HEK293 (cell line): Measurements from ENCODE around the gene SYNE1.
A peak's percentile ranks its signal among the peaks of the same experiment; 100 is the strongest.

Experiments
- EGR2 ChIP-seq: fragments of 450-650 bp; formaldehyde crosslinking; IDR thresholded peaks from 2 replicates; pipeline ENCODE4 v1.5.1; 2016; ENCODE audit warnings: low read depth, missing biosample characterization, missing genetic modification characterization
- GLI2 ChIP-seq: fragments of 450-650 bp; formaldehyde crosslinking; IDR thresholded peaks from 2 replicates; pipeline ENCODE4; 2017; ENCODE audit warnings: missing biosample characterization, missing genetic modification characterization, low read depth, borderline replicate concordance
- INSM2 ChIP-seq: fragments of 450-650 bp; formaldehyde crosslinking; IDR thresholded peaks from 2 replicates; pipeline ENCODE4 v1.5.1; 2016; ENCODE audit warnings: missing biosample characterization, missing genetic modification characterization
- KLF16 ChIP-seq: fragments of 450-650 bp; formaldehyde crosslinking; IDR thresholded peaks from 2 replicates; pipeline ENCODE4 v1.5.1; 2017; ENCODE audit warnings: missing biosample characterization, missing genetic modification characterization
- ZBTB10 ChIP-seq: fragments of 450-650 bp; formaldehyde crosslinking; IDR thresholded peaks from 2 replicates; pipeline ENCODE4 v1.5.1; 2016; ENCODE audit warnings: missing biosample characterization, missing genetic modification characterization
- ZIC2 ChIP-seq: fragments of 450-650 bp; formaldehyde crosslinking; IDR thresholded peaks from 2 replicates; pipeline ENCODE4 v1.5.1; 2016; ENCODE audit warnings: missing biosample characterization, missing genetic modification characterization
- ZNF112 ChIP-seq: fragments of 450-650 bp; formaldehyde crosslinking; IDR thresholded peaks from 2 replicates; pipeline ENCODE4 v1.5.0; 2017; ENCODE audit warnings: missing biosample characterization, missing genetic modification characterization
- ZNF133 ChIP-seq: fragments of 450-650 bp; formaldehyde crosslinking; IDR thresholded peaks from 2 replicates; pipeline ENCODE4 v1.5.1; 2016; ENCODE audit warnings: missing biosample characterization, missing genetic modification characterization
- ZNF155 ChIP-seq: fragments of 450-650 bp; formaldehyde crosslinking; IDR thresholded peaks from 2 replicates; pipeline ENCODE4 v1.5.1; 2016; ENCODE audit warnings: missing biosample characterization, missing genetic modification characterization
- ZNF169 ChIP-seq: fragments of 450-650 bp; formaldehyde crosslinking; IDR thresholded peaks from 2 replicates; pipeline ENCODE4 v1.5.1; 2016; ENCODE audit warnings: missing biosample characterization, missing genetic modification characterization
- ZNF223 ChIP-seq: fragments of 450-650 bp; formaldehyde crosslinking; IDR thresholded peaks from 2 replicates; pipeline ENCODE4 v1.5.1; 2016; ENCODE audit warnings: missing biosample characterization, missing genetic modification characterization
- ZNF292 ChIP-seq: fragments of 450-650 bp; formaldehyde crosslinking; IDR thresholded peaks from 2 replicates; pipeline ENCODE4 v1.5.1; 2016; ENCODE audit warnings: low read depth, missing biosample characterization, missing genetic modification characterization, borderline replicate concordance
- ZNF324 ChIP-seq: fragments of 450-650 bp; formaldehyde crosslinking; IDR thresholded peaks from 2 replicates; pipeline ENCODE4 v1.5.1; 2016; ENCODE audit warnings: missing biosample characterization, missing genetic modification characterization
- ZNF335 ChIP-seq: fragments of 450-650 bp; formaldehyde crosslinking; conservative IDR thresholded peaks from 2 replicates; pipeline ENCODE4 v1.5.1; 2016; ENCODE audit warnings: missing biosample characterization, missing genetic modification characterization
- ZNF341 ChIP-seq: fragments of 450-650 bp; formaldehyde crosslinking; IDR thresholded peaks from 2 replicates; pipeline ENCODE4; 2016; ENCODE audit warnings: low read depth, missing biosample characterization, missing genetic modification characterization
- ZNF37A ChIP-seq: fragments of 450-650 bp; IDR thresholded peaks from 2 replicates; pipeline ENCODE4 v1.5.1; 2018; ENCODE audit warnings: missing biosample characterization, missing genetic modification characterization
- ZNF391 ChIP-seq: fragments of 450-650 bp; formaldehyde crosslinking; IDR thresholded peaks from 2 replicates; pipeline ENCODE4 v1.5.1; 2016; ENCODE audit warnings: low read depth, missing biosample characterization, missing genetic modification characterization, borderline replicate concordance
- ZNF48 ChIP-seq: fragments of 450-650 bp; formaldehyde crosslinking; IDR thresholded peaks from 2 replicates; pipeline ENCODE4 v1.5.1; 2016; ENCODE audit warnings: missing biosample characterization, missing genetic modification characterization
- ZNF580 ChIP-seq: fragments of 450-650 bp; formaldehyde crosslinking; IDR thresholded peaks from 2 replicates; pipeline ENCODE4 v1.5.1; 2016; ENCODE audit warnings: missing biosample characterization, missing genetic modification characterization
- ZNF626 ChIP-seq: fragments of 450-650 bp; sonication (Bioruptor Pico); formaldehyde crosslinking; IDR thresholded peaks from 2 replicates; pipeline ENCODE4 v1.5.1; 2018; ENCODE audit warnings: missing biosample characterization, missing genetic modification characterization, inconsistent platforms
- ZNF645 ChIP-seq: fragments of 450-650 bp; formaldehyde crosslinking; IDR thresholded peaks from 2 replicates; pipeline ENCODE4; 2016; ENCODE audit warnings: missing biosample characterization, missing genetic modification characterization
- ZNF664 ChIP-seq: fragments of 450-650 bp; formaldehyde crosslinking; IDR thresholded peaks from 2 replicates; pipeline ENCODE4 v1.5.1; 2016; ENCODE audit warnings: missing biosample characterization, missing genetic modification characterization
- ZNF677 ChIP-seq: fragments of 450-650 bp; IDR thresholded peaks from 2 replicates; pipeline ENCODE4 v1.5.0; 2018; ENCODE audit warnings: missing biosample characterization, mild to moderate bottlenecking, missing genetic modification characterization, moderate library complexity
- ZNF704 ChIP-seq: fragments of 450-650 bp; formaldehyde crosslinking; IDR thresholded peaks from 2 replicates; pipeline ENCODE4 v1.5.1; 2016; ENCODE audit warnings: missing biosample characterization, missing genetic modification characterization
- ZSCAN4 ChIP-seq: fragments of 450-650 bp; formaldehyde crosslinking; IDR thresholded peaks from 2 replicates; pipeline ENCODE4 v1.5.1; 2017; ENCODE audit warnings: missing biosample characterization, missing genetic modification characterization
- ZSCAN5A ChIP-seq: fragments of 450-650 bp; formaldehyde crosslinking; IDR thresholded peaks from 2 replicates; pipeline ENCODE4 v1.5.1; 2016; ENCODE audit warnings: missing biosample characterization, missing genetic modification characterization

SYNE1 gene

GRCh38 chr6:152096863-152097496, 540.2 kb downstream of the SYNE1 start (continued):
- TF ChIP-seq ZNF704: no peak
- TF ChIP-seq ZNF223 (tag by site-specific recombination): no peak
- no peak for TF ChIP-seq ZBTB10 (tag by site-specific recombination)
- no peak for TF ChIP-seq KLF16 (tag by site-specific recombination)
- TF ChIP-seq ZNF580 (tag by site-specific recombination): peak; percentile 59; the same call in 1 of the 2 replicates
- TF ChIP-seq ZIC2: 0 out of 2 replicates have a peak, but pooled peaks have one; percentile 11
- TF ChIP-seq ZNF112: no peak
- TF ChIP-seq ZNF391 (tag by site-specific recombination): no peak
- no peak for TF ChIP-seq ZNF677 (tag by site-specific recombination)
- TF ChIP-seq ZNF664 (tag by site-specific recombination): 0 out of 2 replicates have a peak, but pooled peaks have one; percentile 19
- no peak for TF ChIP-seq ZNF626 (tag by site-specific recombination)
- no peak for TF ChIP-seq ZSCAN5A (tag by site-specific recombination)
- TF ChIP-seq ZNF341 (tag by site-specific recombination): no peak
- TF ChIP-seq ZNF169 (tag by site-specific recombination): no peak
- TF ChIP-seq ZNF292: no peak
- TF ChIP-seq ZNF335 (tag by site-specific recombination): peak; percentile 37; the same call in 1 of the 2 replicates
- peak; percentile 51; the same call in 1 of the 2 replicates for TF ChIP-seq INSM2
- no peak for TF ChIP-seq ZNF37A
- no peak for TF ChIP-seq EGR2
- 0 out of 2 replicates have a peak, but pooled peaks have one; percentile 23 for TF ChIP-seq ZNF324 (tag by site-specific recombination)
- TF ChIP-seq ZNF133 (tag by site-specific recombination): no peak
- no peak for TF ChIP-seq ZNF645
- no peak for TF ChIP-seq ZNF155 (tag by site-specific recombination)
- TF ChIP-seq ZSCAN4 (tag by site-specific recombination): peak; percentile 83
- no peak for TF ChIP-seq ZNF48 (tag by site-specific recombination)
- 0 out of 2 replicates have a peak, but pooled peaks have one; percentile 5 for TF ChIP-seq GLI2 (tag by site-specific recombination)
